ENCODE results near the gene ZNF608.

DNA sequence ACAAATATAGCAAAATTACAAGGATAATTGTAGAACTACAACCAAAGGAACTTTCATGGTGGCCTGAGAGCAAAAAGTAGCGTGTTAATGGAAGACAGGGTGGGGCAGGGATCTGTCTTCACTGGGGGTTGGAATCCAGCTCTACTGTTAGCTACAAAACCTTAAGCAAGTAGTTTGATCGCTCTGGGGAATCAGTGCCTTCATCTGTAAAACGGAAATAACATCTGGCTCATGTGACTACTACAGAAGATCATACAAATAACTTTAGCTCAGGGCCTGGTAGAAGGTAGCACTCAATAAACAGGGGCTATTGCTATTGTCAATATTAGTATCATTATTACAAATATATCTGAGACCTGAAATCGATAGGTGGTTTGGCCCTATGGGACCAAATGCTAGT is 40.4 kb downstream of the ZNF608 start:
- no peak for TF ChIP-seq ZSCAN32 (CRISPR knock-in tag; IDR thresholded peaks at IDR 0.05)
- TF ChIP-seq, protein P1, sequence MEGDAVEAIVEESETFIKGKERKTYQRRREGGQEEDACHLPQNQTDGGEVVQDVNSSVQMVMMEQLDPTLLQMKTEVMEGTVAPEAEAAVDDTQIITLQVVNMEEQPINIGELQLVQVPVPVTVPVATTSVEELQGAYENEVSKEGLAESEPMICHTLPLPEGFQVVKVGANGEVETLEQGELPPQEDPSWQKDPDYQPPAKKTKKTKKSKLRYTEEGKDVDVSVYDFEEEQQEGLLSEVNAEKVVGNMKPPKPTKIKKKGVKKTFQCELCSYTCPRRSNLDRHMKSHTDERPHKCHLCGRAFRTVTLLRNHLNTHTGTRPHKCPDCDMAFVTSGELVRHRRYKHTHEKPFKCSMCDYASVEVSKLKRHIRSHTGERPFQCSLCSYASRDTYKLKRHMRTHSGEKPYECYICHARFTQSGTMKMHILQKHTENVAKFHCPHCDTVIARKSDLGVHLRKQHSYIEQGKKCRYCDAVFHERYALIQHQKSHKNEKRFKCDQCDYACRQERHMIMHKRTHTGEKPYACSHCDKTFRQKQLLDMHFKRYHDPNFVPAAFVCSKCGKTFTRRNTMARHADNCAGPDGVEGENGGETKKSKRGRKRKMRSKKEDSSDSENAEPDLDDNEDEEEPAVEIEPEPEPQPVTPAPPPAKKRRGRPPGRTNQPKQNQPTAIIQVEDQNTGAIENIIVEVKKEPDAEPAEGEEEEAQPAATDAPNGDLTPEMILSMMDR (IDR thresholded peaks at IDR 0.05 in 2 of 3, conservative IDR thresholded peaks at IDR 0.05 in 1 of 3; ENCODE audit: insufficient read depth in 2 of 3, low read depth in 1 of 3, low read length in 3 of 3): no peak
- TF ChIP-seq ETV6 (IDR thresholded peaks at IDR 0.05; ENCODE audit: borderline replicate concordance in 1 of 2, low read depth in 2 of 2, low read length in 1 of 2): no peak
- TF ChIP-seq ETV6 (CRISPR knock-in tag; IDR thresholded peaks at IDR 0.05; ENCODE audit: borderline replicate concordance): no peak
- TF ChIP-seq, protein P2, sequence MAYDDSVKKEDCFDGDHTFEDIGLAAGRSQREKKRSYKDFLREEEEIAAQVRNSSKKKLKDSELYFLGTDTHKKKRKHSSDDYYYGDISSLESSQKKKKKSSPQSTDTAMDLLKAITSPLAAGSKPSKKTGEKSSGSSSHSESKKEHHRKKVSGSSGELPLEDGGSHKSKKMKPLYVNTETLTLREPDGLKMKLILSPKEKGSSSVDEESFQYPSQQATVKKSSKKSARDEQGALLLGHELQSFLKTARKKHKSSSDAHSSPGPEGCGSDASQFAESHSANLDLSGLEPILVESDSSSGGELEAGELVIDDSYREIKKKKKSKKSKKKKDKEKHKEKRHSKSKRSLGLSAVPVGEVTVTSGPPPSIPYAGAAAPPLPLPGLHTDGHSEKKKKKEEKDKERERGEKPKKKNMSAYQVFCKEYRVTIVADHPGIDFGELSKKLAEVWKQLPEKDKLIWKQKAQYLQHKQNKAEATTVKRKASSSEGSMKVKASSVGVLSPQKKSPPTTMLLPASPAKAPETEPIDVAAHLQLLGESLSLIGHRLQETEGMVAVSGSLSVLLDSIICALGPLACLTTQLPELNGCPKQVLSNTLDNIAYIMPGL (CRISPR knock-in tag; IDR thresholded peaks at IDR 0.05): no peak
- TF ChIP-seq, protein P3, sequence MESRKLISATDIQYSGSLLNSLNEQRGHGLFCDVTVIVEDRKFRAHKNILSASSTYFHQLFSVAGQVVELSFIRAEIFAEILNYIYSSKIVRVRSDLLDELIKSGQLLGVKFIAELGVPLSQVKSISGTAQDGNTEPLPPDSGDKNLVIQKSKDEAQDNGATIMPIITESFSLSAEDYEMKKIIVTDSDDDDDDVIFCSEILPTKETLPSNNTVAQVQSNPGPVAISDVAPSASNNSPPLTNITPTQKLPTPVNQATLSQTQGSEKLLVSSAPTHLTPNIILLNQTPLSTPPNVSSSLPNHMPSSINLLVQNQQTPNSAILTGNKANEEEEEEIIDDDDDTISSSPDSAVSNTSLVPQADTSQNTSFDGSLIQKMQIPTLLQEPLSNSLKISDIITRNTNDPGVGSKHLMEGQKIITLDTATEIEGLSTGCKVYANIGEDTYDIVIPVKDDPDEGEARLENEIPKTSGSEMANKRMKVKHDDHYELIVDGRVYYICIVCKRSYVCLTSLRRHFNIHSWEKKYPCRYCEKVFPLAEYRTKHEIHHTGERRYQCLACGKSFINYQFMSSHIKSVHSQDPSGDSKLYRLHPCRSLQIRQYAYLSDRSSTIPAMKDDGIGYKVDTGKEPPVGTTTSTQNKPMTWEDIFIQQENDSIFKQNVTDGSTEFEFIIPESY (CRISPR knock-in tag; IDR thresholded peaks at IDR 0.05): no peak
- TF ChIP-seq, protein P4, sequence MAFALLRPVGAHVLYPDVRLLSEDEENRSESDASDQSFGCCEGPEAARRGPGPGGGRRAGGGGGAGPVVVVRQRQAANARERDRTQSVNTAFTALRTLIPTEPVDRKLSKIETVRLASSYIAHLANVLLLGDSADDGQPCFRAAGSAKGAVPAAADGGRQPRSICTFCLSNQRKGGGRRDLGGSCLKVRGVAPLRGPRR (CRISPR knock-in tag; IDR thresholded peaks at IDR 0.05): no peak
- TF ChIP-seq U2AF2 (optimal IDR thresholded peaks at IDR 0.05; ENCODE audit: low read depth, low read length): no peak
- TF ChIP-seq HEY1 (CRISPR knock-in tag; IDR thresholded peaks at IDR 0.05; ENCODE audit: borderline replicate concordance): no peak
- TF ChIP-seq PML (IDR thresholded peaks at IDR 0.05; ENCODE audit: low read length): no peak
- TF ChIP-seq GTF2F1 (IDR thresholded peaks at IDR 0.05; ENCODE audit: low read depth, low read length): no peak
- no peak for TF ChIP-seq NR3C1 (CRISPR knock-in tag; IDR thresholded peaks at IDR 0.05)
- TF ChIP-seq, protein P5, sequence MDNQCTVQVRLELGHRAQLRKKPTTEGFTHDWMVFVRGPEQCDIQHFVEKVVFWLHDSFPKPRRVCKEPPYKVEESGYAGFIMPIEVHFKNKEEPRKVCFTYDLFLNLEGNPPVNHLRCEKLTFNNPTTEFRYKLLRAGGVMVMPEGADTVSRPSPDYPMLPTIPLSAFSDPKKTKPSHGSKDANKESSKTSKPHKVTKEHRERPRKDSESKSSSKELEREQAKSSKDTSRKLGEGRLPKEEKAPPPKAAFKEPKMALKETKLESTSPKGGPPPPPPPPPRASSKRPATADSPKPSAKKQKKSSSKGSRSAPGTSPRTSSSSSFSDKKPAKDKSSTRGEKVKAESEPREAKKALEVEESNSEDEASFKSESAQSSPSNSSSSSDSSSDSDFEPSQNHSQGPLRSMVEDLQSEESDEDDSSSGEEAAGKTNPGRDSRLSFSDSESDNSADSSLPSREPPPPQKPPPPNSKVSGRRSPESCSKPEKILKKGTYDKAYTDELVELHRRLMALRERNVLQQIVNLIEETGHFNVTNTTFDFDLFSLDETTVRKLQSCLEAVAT (IDR thresholded peaks at IDR 0.05): no peak
